Type B pancreatic cell (in vitro differentiated cells): ENCODE results near the gene GHR. TPM values are rescaled to one million over a fixed set of nuclear protein-coding genes. Genes with fewer than 3 reads are reported as not detected.

Source experiments
- DNase-seq: peaks from one replicate; pipeline ENCODE4 v3.0.0; 2021; ENCODE audit warnings: mixed read lengths; ENCODE audit not compliant: unreplicated experiment; ENCODE audit errors: extremely low spot score
- H3K27ac Mint-ChIP-seq: 2 replicates; pipeline ENCODE4 v1.8.0; 2021; ENCODE audit warnings: mild to moderate bottlenecking, mixed read lengths
- H3K27me3 Mint-ChIP-seq: 2 replicates; pipeline ENCODE4 v1.8.0; 2021; ENCODE audit warnings: mixed read lengths
- H3K36me3 Mint-ChIP-seq: 2 replicates; pipeline ENCODE4 v1.8.0; 2021; ENCODE audit warnings: mixed read lengths
- H3K4me1 Mint-ChIP-seq: one replicate; pipeline ENCODE4 v1.8.0; 2021; ENCODE audit warnings: mixed read lengths; ENCODE audit not compliant: unreplicated experiment
- H3K4me3 Mint-ChIP-seq: 2 replicates; pipeline ENCODE4 v1.8.0; 2021; ENCODE audit warnings: mild to moderate bottlenecking, mixed read lengths
- H3K9me3 Mint-ChIP-seq: 2 replicates; pipeline ENCODE4 v1.8.0; 2021; ENCODE audit warnings: mixed read lengths
- CTCF ChIP-seq: fragments of 200-600 bp; sonication (generic); conservative IDR thresholded peaks from 2 replicates; pipeline ENCODE4 v1.5.0; 2021; ENCODE audit warnings: antibody characterized with exemption, mild to moderate bottlenecking
- total RNA-seq: library from RNA; stranded (reverse); gene quantifications from 2 replicates; pipeline ENCODE4 v1.2.1, GENCODE V29; 2021; ENCODE audit warnings: low replicate concordance

Gene GHR
- total RNA-seq, 1 donor from 2014 or later: 2.6 TPM

- no peak for TF ChIP-seq CTCF
- Mint-ChIP-seq H3K27ac (no peak overlapping the region), H3K4me3 (no peak overlapping the region), H3K36me3 (no peaks in the 10 kb centered on the region), H3K4me1 (no peaks in the 10 kb centered on the region), H3K9me3 (no peaks in the 10 kb centered on the region), H3K27me3 (no peaks in the 10 kb centered on the region)
- DNase-seq: no peak
These were observed 90.0 kb downstream of the GHR start for GRCh38 chr5:42513246-42513645.

GRCh38 chr5:42514754-42515153 is 91.5 kb downstream of the GHR start:
- TF ChIP-seq CTCF: no peak
- H3K9me3 Mint-ChIP-seq: no peaks in the 10 kb centered on the region
- peaks cover 8% of the 10 kb centered on the region for H3K4me1 Mint-ChIP-seq
- H3K27ac Mint-ChIP-seq: no peak overlapping the region
- H3K4me3 Mint-ChIP-seq: no peak overlapping the region
- no peaks in the 10 kb centered on the region for H3K27me3 Mint-ChIP-seq
- DNase-seq: no peak
- no peaks in the 10 kb centered on the region for H3K36me3 Mint-ChIP-seq

- Mint-ChIP-seq H3K27me3 (no peaks in the 10 kb centered on the region), H3K4me1 (peaks cover 8% of the 10 kb centered on the region), H3K27ac (no peak overlapping the region), H3K36me3 (no peaks in the 10 kb centered on the region), H3K9me3 (no peaks in the 10 kb centered on the region), H3K4me3 (no peak overlapping the region)
- no peak for DNase-seq
- TF ChIP-seq CTCF: no peak
These were observed 92.3 kb downstream of the GHR start for GRCh38 chr5:42515504-42515903.

GRCh38 chr5:42516282-42517042 is 93.2 kb downstream of the GHR start:
- no peak for DNase-seq
- H3K4me1 Mint-ChIP-seq: peaks cover 8% of the 10 kb centered on the region
- TF ChIP-seq CTCF: no peak

GRCh38 chr5:42517164-42517563 is 93.9 kb downstream of the GHR start:
- H3K4me3 Mint-ChIP-seq: no peak overlapping the region
- no peak overlapping the region for H3K27ac Mint-ChIP-seq
- H3K4me1 Mint-ChIP-seq: peaks cover 8% of the 10 kb centered on the region
- no peaks in the 10 kb centered on the region for H3K36me3 Mint-ChIP-seq
- DNase-seq: no peak
- no peaks in the 10 kb centered on the region for H3K27me3 Mint-ChIP-seq
- H3K9me3 Mint-ChIP-seq: no peaks in the 10 kb centered on the region
- TF ChIP-seq CTCF: no peak

More at GRCh38 chr5:42516282-42517042, 93.2 kb downstream of the GHR start:
- Mint-ChIP-seq H3K27ac (no peak overlapping the region), H3K4me3 (no peak overlapping the region), H3K36me3 (no peaks in the 10 kb centered on the region), H3K27me3 (no peaks in the 10 kb centered on the region), H3K9me3 (no peaks in the 10 kb centered on the region)
